Activated CD4-positive, alpha-beta T cell treated with anti-CD3 and anti-CD28 coated beads for 1 hour (primary cell): ENCODE data around the gene ALDH4A1.

Experiments
- DNase-seq: peaks from one replicate; pipeline ENCODE4 v3.0.0-alpha.2; 2020

ALDH4A1 gene

DNA sequence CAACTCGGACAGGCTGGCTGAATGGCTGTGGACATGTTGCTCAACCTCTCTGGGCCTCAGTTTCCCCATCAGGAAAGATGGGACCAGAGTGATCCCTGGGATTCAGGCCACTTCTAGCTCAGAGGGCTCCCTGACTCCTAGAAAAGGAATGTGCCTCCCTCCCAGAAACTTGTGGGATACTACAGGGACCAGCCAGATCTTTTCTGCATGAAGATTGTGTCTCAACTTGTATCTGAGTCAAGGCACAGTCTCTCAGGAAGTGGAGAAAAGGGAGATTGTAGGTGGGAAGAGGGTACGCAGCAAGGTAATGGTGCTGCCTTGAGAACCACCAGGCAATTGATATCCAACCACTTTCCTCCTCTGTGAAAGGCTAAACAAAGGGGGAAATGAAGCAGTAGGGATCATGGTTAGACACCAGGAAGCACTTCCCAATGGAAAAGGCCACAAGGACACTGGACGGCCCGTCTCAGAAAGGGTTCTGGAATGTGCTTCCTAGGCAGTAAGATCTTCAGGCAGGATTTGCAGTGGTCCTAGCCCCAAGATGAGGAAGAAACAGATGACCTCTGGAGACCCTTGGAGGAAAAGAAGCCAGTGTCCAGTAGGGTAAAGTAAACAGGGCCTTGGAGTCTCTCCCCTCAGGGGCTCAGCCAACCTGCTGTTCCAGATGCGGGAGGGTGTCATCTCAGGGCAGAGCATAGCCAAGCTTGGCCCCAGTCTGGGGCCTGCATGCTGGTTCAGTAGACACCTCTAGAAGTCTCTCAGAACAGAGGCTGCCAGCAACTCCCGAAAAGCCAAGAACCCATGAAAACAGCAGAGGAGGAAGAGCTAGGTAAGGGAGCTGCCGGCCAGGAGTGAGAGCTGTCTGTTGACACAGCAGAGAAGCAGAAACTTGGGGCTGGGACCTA, 37.3 kb upstream of the ALDH4A1 start:
- no peak for DNase-seq

- DNase-seq, result no peak
Observed at GRCh38 chr1:18938707-18939070, 36.3 kb upstream of the ALDH4A1 start.

- DNase-seq, result no peak
Observed at GRCh38 chr1:18938008-18938706, 35.8 kb upstream of the ALDH4A1 start.

DNA sequence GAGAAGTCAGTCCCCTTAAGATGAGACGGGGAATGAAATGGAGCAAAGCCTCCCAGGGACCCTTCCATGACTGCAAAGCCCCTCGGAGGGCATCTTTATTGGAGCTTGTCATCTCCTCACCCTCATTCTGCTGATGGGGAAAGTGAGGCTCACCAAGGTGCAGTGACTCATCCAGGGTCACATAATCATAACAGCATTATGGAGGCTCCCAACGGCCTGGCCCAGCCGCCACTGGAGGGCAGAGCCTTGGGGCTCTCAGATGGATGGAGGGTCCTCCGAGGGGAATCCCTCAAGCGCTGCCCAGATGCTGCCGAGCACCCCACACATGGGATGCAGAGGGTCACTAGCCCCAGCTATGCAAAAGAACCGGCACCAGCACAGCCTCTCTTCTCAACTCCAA, 35.2 kb upstream of the ALDH4A1 start:
- no peak for DNase-seq

GRCh38 chr1:18936814-18937481, 34.6 kb upstream of the ALDH4A1 start:
- DNase-seq, result no peak

DNA sequence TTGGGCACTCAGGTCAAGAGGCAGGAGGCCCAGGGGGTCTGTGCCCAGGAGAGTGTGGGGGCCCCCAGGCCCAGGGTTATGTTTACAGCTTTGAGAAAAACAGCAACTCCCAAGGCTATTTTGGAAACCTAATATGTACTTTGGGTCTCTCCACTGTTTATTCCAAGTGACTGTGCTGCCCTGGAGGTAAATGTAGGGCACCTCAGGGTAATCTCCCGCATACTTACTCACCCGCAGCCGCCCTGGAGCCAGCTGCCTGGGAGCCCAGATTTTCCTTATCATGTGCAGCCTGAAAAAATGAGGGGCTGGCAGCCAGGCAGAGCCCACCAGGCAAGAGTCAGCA, 34.1 kb upstream of the ALDH4A1 start:
- DNase-seq, result no peak

GRCh38 chr1:18934205-18935000, 32.0 kb upstream of the ALDH4A1 start:
- no peak for DNase-seq

GRCh38 chr1:18932879-18933278, 30.5 kb upstream of the ALDH4A1 start:
- no peak for DNase-seq

GRCh38 chr1:18932387-18932786, 30.0 kb upstream of the ALDH4A1 start:
- DNase-seq, result no peak

DNA sequence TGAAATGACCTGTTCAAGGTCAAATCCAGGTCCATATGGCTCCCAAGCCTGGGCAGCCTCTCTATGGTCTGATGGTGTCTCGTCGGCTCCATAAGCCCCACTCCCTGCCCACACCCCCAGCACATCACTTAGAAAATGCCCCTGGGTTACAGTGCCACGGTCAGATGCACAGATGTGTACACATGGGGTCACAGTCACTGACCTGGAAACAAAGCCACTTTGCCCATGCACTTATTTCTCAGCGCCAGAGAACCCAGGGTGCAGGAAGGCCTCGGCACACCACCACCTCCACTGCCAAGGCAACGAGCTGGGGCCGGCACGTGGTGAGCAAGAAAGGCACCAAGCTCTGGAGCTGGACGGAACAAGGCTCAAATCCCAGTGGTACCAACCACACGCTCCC, 29.4 kb upstream of the ALDH4A1 start:
- no peak for DNase-seq

DNA sequence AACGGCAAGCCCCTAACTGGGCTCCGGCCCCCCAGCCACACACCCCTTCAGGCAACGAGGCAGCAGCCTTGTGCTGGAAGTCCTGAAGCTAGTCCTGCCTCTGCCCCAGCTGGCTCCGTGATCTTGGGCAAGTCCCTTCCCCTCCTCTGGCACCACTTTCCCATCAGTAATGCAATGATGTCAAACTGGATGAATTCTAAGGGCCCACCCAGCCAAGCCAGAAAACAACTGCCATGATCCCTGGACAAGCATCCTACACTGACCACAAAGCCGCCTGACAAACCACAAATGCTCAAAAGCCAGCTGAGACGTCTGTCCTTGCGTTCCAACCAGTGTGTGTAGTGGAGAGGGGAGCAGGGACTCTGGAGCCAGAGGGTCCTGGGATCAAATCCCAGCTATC, 27.3 kb upstream of the ALDH4A1 start:
- no peak for DNase-seq

DNA sequence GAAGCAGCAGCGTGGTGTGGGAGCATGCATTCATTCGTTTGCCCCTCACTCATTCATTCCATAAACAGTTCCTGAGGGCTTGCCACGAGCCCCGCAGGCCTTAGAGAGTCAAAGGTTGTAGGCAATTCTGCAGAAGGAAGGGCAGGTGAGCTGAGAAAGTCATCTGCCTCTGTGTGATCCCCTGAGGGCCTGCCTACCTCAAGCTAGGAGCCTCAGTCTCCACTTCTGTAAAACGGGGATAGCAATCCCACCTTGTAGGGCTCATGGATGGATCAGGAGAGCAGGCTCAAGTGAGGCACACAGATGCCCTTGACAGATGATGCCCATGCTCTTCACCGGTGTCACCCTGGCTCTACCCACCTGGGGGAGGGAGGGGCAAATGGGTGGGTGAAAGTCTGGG, 26.6 kb upstream of the ALDH4A1 start:
- DNase-seq, result no peak

GRCh38 chr1:18928406-18928805, 26.1 kb upstream of the ALDH4A1 start:
- DNase-seq, result no peak

DNA sequence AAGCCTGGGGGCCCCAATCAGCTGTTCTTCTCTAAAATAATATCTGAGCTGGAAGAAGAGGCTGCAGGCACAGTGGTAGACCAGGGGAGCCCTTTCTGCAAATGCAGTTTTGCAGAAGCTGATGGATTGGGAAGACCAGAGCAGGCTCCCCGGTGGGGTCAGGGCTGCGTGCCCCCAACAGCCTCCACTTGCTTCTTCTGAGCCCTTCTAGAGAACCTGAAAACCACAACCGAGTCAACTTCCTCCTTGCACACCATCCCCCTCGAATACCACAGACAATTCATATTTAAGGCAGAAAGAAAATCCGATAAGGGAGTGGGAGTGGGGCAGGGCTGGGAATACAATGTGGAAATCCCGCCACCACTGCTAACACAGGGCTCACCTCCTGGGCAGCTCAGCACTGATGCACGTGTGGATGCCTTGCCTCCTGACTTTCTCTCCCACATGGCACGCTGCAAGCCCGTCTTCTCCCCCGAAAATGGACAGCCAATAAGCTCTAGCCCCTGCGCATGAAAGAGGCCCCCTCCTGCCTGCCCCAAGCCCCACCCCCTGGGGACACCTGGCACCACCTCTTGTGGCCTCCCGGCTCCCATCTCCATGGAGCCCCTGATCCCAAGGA, 25.4 kb upstream of the ALDH4A1 start:
- no peak for DNase-seq

- no peak for DNase-seq
Observed at GRCh38 chr1:18927082-18927653, 24.8 kb upstream of the ALDH4A1 start.

- DNase-seq, result peak; percentile 77
Observed at GRCh38 chr1:18926315-18927081, 24.1 kb upstream of the ALDH4A1 start.

- DNase-seq, result no peak
Observed at GRCh38 chr1:18925279-18925678, 22.9 kb upstream of the ALDH4A1 start.

DNA sequence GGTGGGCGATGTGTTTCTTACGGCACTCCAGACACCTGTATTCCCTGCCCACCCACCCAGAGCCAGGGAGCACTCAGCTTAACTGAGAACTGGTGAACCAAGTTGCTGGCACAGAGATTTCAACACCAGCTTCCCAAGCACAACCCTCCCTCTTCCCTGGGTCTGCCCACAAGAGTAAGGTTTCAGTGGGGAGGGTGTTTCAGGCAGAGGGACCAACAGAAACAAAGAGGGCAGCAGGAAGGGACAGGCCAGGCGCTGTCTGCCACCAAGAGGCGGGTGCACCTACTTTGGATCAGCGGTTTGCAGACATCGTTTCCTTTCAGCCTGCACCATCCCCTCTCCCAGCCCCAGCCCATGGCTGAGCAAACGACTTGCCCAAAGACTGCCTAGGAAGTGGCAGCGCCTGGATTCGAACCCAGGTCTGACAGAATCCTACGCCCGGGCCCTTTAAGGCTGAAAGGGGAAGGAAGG, 21.9 kb upstream of the ALDH4A1 start:
- DNase-seq, result no peak

DNA sequence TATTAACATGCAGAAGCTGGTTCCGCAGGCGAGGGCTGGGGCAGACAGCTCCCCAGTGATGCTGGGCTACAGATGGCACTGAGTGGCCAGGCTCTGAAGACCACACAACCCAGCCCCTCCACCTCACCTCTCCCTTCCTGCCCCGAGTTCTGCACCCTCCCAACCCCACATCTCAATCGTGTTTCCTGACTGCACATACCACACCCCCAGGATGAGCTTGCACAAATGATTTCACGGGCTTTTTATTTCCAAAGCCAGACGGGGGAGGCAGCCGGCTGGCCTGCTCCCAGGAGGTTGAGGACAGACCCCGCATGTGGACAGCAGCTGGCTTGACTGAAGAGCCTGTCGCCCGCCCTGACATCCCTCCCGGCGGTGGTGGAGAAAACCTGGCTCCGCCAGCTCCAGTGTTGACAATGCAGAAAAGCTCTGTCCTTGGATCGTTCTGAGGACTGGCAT, 21.4 kb upstream of the ALDH4A1 start:
- DNase-seq, result no peak

GRCh38 chr1:18922848-18923755, 20.7 kb upstream of the ALDH4A1 start:
- no peak for DNase-seq
